SIG-M5 treated with dmso at 0.1 percent for 504 hours (cell line): ENCODE results near the gene GRHL1.
A peak's percentile ranks its signal among the peaks of the same experiment; 100 is the strongest.

ENCODE experiments used
- DNase-seq: peaks from one replicate; lab custom pipeline; 2025; ENCODE audit not compliant: unreplicated experiment; lab: John Stamatoyannopoulos, UW

GRHL1 gene

DNA sequence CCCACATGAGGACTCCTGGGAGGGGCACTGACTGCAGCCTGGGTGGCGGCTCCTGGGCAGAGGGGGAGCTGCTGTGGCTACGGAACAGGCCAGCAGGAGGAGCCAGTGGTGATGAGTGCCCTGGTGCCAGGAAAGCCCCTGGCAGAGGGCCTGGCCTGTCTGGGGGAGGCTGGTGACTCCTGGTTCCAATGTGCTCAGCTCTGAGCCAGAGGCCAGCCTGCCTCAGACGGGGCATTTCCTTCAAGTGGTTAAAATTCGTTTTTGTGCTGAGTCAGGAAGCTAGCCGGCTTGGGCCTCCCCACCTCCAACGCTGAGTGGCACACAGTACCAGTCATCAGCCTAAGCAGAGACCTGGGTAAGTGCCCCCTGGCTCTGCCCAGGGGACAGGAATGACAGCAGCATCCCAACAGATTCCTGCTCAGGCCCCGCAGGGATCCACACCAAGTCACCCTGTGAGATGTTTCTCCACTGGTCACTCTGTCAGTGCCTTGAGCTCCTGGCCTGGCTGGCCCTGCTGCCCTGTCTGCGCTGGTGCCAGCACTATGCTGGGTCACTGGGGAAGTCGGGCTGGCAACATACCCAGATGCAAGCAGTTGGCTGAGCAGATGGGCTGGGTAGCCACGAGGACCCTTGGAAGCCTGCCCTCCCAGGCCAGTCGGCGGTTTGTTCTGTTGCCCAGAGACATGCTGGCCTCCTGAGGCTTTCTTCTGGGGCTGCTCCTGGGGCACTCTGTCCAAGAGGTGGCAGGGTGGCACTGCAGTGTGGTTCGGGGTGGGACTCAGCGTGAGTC lies 84.8 kb downstream of the GRHL1 start:
- DNase-seq: no peak

DNA sequence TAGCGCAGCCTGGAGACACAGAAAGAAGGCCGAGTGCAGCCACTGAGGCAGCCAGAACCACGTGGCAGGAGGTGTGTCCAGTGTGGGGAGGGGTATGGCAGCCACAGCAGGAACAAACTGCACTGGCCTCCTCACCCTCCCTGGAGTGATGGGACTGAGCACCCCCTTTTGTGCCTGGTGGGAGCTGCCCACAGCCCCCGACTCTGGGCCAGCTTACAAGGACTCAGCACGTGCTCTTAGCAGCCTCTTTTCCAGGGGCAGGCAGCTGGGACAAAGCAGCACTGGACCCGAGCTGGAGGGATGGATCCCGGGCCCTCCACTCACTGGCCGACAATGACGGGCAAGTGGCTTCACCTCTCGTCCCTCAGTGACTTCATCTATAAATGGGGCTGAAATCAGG lies 86.6 kb downstream of the GRHL1 start:
- DNase-seq: no peak

DNA sequence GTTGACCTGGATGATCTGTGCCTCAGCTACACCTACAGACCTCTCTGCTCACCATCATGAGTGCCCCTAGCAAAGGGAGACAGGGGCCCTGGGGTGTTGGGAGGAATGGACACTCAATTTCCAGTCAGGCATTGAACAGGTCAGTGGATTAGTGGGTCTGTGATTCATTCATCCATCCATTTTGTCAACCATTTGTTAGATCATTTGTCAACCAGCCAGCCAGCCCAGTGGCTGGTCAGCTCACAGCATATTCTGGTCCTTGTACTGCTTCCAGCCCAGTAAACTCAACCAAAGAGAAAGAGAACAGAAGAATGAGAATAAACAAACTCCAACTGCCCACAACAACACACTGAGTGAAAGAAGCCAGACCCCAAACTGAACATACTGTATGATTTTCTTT lies 87.2 kb downstream of the GRHL1 start:
- no peak for DNase-seq

DNA sequence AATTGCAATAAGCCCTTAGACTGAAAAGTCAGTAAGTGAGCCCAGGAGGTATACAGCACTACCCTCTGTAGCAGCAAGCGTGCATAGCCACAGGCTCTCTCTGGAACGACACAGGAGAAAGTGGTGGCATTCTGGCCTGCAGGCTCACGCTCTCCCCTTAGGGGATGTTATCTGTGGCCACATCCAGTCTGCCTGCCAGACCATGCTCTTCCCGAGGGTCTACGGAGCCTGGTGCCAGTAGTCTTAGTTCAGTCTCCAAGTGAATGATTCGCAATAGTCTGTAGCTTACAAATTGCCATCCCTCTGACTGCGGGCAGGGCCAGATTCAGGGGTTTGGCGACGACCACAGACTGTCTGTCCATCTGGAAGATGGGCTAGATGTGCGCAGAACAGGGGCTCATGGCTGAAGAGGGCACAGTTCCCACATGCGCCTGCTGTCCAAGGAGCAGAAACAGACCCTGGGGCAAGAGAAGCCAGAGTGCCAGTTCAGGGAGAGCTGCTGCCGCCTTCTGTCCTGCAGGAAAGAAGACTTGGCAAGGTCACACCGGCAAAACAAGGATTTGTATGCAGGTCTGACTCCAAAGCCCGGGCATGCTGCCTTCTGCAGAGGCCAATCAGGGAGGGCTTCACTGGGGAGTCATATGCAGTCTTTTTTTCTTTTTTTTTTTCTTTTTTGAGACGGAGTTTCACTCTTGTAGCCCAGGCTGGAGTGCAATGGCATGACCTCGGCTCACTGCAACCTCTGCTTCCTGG lies 88.3 kb downstream of the GRHL1 start:
- no peak for DNase-seq

DNA sequence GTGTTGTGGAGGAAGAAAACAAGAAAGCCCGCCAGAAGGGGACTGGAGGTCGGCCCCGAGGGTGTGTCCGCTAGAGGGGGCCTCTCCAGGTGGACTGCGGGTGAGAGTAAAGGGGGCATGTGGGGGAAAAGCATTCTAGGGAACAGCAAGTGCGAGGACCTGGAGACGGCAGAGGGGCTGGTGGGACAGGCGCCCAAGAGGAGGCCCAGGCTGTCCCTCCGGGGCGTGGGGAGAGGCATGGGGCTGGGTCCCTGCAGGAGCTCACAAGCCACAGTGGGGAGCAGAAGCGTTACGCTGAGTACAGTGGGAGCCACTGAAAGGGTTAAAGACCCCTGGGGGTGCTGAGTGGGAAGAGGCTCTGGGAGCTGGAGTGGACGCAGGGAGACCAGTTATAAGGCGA lies 90.2 kb downstream of the GRHL1 start:
- DNase-seq: no peak

DNA sequence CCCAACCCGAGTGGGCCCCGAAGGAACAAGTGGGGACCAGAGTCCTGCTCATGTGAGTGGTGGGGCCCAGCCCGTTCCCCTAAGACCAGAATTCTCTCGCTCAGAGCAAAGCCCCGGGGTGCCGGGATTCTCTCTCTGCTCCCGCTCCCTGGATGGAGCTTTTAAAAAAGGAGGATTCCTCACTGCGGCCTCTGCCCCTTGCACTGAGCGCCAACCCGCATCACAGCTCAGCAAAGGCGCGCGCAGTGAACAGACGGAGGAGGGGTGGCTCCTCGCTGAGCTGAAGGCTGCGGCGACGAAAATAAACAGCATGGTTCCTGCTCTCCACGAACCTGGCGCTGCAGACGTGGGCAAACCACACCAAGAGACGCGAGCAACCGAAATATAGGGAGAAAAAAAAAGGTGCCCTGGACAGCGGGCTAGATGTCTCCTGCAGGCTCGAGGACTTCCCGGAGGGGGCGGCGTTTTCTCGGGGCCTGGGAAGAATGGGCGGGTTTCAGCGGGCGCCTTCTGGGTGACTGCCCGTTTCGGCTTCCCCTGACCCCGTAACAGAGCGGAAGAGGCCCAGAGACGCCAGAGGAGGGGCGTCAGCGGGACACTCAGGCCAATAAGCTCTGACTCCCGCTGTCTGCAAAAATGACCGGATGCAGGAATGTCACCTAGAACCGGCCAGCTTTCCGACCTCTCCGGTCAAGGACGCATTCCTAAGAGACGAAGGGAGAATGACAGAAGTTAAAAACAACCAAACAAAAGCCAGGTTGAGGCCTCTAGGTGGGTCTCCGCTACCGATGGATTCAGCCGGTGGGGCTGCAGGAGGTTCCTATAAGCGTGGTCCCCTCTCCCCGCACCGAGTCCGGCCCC lies 91.0 kb downstream of the GRHL1 start:
- no peak for DNase-seq

DNA sequence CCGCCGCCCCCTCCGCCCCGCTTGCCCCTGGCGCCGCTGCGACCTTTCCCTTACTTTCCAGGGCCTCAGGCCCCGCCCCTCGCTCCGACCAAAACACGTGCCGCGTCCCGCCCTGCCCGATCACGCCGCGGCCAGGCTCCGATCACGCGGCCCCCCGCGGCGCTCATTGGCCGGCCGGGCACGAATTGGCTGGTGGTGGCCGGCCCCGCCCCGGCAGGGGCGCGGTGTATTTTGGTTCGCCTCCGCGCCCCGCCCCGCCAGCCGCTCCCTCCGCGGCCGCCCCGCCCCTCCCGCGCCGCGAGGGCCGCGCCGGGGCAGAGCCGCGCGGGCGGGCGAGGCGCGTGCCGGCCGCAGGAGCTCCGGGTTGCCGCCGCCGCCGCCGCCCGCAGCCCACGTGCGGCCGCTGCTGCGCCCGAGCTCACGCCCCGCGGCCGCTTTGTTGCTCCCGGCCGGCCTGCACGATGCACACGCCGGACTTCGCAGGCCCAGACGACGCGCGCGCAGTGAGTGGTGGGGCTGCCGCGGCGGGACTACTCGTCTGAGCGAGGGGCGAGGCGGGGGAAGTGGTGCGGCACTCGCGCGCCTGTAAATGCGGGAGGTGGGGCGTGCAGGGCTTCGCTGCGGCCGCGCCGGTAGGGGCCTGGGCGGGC lies 91.9 kb downstream of the GRHL1 start, which contains the start of gene KLF11:
Gene KLF11, plus strand, starts transcription at position 295 of the 650 bp plus-strand sequence. Its CDS starts 167 bp downstream, at position 462.
- peak; percentile 58 for DNase-seq

DNA sequence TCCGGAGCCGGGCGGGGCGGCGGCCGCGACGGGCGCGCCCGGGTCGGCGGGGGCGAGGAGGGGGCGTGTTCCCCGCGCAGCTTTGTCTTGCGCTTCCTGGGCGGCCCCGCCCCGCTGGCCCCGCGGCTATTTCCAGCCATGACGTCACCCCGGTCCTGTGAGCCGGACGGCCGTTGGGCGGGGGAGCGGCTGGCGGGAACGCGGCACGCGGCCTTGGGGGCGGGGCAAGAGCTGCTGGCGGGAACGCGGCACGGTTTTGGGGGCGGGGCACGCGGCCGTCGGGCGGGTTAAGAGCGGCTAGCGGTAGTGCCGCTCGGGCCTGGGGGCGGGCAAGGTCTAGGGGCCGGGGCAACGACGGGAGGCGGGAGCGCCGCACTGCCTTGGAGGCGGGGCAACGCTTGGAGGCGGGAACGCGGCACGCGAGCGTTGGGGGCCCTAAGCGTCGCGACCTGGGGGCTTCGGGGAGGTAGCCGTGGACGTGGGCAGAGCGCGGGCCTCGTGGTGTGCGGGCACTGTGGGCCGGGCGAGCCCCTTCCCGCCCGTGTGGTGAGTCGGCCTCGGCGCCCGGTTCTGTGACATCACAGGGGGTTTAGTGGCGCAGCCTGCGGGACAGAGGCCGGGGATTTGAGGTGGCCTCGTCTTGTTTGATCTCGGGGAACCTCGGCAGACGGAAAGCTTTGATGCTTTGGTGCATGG lies 92.6 kb downstream of the GRHL1 start:
- DNase-seq: peak; percentile 79

DNA sequence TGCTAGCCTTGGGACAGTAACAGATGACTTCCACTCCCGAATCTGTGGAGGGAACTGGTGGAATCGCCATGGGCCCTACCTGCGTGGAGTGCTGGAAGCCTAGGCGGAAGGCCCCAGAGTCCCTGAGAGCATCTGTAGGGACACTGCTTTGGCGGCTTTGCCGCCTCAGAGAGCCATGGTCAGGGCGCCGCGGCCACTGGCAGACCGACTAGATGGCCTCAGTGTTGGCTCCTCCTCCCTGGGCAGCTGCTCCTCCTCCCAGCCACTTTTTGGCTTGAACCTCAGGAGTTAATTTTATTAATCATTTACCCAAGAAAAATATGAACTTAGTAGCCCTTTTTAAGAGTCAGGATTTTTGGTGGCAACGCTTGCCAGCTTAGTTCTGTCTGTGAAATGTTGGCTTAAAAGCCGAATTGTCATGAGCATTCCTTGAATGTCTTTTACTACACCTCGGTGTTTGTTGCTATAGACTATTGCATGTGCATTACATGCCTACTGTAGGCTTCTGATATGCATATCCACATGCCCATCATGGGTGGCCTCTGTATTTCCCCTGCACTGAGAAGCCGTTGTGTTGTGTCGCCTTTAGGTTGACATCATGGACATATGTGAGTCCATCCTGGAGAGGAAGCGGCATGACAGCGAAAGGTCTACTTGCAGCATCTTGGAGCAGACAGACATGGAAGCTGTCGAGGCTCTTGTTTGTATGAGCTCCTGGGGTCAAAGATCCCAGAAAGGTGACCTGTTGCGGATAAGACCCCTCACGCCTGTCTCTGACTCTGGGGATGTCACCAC lies 94.3 kb downstream of the GRHL1 start:
- DNase-seq: no peak

DNA sequence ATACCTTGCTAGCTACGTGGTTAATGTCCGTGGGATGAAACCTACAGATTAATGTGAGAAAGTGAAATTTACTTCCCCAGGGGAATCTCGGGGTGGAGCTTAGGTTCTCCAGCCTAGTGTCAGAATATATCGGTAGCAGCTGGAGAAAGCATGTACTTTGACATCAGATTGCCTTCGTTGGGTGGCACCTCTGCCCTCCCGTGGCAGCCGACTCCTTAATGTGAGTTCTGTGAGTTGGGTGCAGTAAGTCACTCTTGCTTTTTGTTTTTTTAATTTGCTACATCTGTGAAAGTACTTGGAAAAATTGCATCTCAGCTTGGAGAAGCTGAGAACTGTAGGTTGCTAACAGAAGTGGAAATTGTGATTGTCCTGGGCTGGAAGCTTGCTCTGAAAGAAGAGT lies 95.4 kb downstream of the GRHL1 start:
- no peak for DNase-seq

DNA sequence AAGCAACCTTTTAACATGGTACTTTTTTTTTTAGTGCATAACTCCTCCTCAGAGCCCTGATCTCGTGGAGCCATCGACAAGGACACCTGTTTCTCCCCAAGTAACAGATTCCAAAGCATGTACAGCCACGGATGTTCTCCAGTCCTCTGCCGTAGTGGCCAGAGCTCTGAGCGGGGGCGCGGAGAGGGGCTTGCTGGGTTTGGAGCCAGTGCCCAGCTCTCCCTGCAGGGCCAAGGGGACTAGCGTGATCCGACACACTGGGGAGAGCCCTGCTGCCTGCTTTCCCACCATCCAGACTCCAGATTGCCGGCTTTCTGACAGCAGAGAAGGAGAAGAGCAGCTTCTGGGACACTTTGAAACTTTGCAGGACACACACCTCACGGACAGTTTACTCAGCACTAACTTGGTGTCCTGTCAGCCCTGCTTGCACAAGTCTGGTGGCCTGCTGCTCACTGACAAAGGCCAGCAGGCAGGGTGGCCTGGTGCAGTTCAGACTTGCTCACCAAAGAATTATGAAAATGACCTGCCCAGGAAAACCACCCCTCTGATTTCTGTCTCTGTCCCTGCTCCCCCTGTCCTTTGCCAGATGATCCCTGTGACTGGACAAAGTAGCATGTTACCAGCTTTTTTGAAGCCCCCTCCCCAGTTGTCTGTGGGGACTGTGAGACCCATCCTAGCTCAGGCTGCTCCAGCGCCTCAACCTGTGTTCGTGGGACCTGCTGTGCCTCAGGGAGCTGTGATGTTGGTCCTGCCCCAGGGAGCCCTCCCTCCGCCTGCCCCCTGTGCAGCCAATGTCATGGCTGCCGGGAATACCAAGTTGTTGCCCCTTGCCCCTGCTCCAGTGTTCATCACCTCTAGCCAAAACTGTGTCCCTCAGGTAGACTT lies 96.4 kb downstream of the GRHL1 start:
- no peak for DNase-seq

DNA sequence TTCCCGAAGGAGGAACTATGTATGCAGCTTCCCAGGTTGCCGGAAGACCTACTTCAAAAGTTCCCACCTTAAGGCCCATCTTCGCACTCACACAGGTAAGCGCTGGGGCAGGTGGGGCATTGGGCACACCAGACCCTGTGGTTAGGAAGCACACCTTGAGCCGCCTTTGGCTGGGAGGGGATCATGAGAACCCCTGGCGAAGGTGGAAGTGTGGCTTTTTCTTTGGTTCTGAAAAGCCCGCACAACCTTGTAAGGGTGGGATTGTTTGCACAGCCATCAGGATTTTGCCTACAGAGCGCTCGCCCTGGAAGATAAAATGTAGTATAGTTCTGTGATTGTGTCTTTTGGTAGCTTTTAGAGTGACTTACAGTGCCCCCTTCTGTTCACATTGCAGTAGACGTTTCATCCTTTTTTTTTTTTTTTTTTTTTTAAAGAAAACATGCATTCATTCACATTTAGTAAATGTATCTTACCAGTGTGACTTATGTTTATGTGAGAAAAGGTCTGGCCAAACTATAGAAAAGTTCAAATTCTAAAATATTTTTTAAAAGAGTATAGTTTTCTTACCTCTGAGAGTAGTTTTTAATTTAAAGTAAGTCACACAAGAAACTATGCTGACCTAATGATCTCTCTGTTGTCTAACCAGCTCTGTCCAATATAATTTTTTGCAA lies 97.1 kb downstream of the GRHL1 start:
- peak; percentile 79 for DNase-seq
